ENCODE results near the gene NF2. TPM values are rescaled to one million over a fixed set of nuclear protein-coding genes. Genes with fewer than 3 reads are reported as not detected.

Gene NF2
- total RNA-seq, 1 donor from 2014 or later, result 37.3 TPM

- DNase-seq (ENCODE audit: low spot score in 2 of 2), result no peak
- H3K9me3 ChIP-seq, result no peaks in the 10 kb centered on the region
- TF ChIP-seq CTCF (IDR thresholded peaks at IDR 0.05), result no peak
- H3K36me3 ChIP-seq, result no peaks in the 10 kb centered on the region
- H3K27ac ChIP-seq, result no peak overlapping the region
- H3K4me1 ChIP-seq, result peaks cover 0 to 5% of the 10 kb centered on the region in 2 donors
- intact Hi-C loops (cut with DNase I), result no loop called here
- H3K27me3 ChIP-seq, result peaks cover 16% of the 10 kb centered on the region
- H3K4me3 ChIP-seq, result no peak overlapping the region
Observed at GRCh38 chr22:29717789-29718188, 114.4 kb downstream of the NF2 start.

- H3K27ac ChIP-seq, result no peak overlapping the region
- no peaks in the 10 kb centered on the region for H3K9me3 ChIP-seq
- intact Hi-C loops (cut with DNase I), result no loop called here
- peak overlapping the region in 1 of 2 donors; percentile 26 for H3K4me3 ChIP-seq
- no peak for TF ChIP-seq CTCF (IDR thresholded peaks at IDR 0.05)
- peaks cover 14% of the 10 kb centered on the region for H3K27me3 ChIP-seq
- H3K36me3 ChIP-seq, result no peaks in the 10 kb centered on the region
- H3K4me1 ChIP-seq, result peaks cover 0 to 5% of the 10 kb centered on the region in 2 donors
- DNase-seq (ENCODE audit: low spot score in 2 of 2), result no peak
Observed at GRCh38 chr22:29718949-29719898, 115.8 kb downstream of the NF2 start.

- H3K36me3 ChIP-seq, result no peaks in the 10 kb centered on the region
- no peaks in the 10 kb centered on the region for H3K9me3 ChIP-seq
- H3K4me1 ChIP-seq, result peaks cover 0 to 5% of the 10 kb centered on the region in 2 donors
- TF ChIP-seq CTCF (IDR thresholded peaks at IDR 0.05), result no peak
- H3K27ac ChIP-seq, result no peak within 1 kb of the TSS
- no peak for DNase-seq (ENCODE audit: low spot score in 2 of 2)
- intact Hi-C loops (cut with DNase I), result no loop called here
- H3K4me3 ChIP-seq, result peak within 1 kb of the TSS; percentile 42 to 43
- peaks cover 14% of the 10 kb centered on the region for H3K27me3 ChIP-seq
Observed at GRCh38 chr22:29719899-29720645, 116.6 kb downstream of the NF2 start, which contains the start of gene CABP7. TSS of gene CABP7 (plus strand) at chr22:29720003. CDS start at chr22:29720425, 422 bp downstream.

- Histone ChIP-seq H3K27ac (no peak overlapping the region), H3K9me3 (no peaks in the 10 kb centered on the region), H3K4me1 (peaks cover 0 to 5% of the 10 kb centered on the region in 2 donors), H3K36me3 (no peaks in the 10 kb centered on the region), H3K27me3 (peaks cover 14% of the 10 kb centered on the region), H3K4me3 (peak overlapping the region; percentile 42 to 43)
- DNase-seq (ENCODE audit: low spot score in 2 of 2), result no peak
- intact Hi-C loops (cut with DNase I), result no loop called here
- no peak for TF ChIP-seq CTCF (IDR thresholded peaks at IDR 0.05)
Observed at GRCh38 chr22:29720811-29721323, 117.4 kb downstream of the NF2 start.

- no peak for TF ChIP-seq CTCF (IDR thresholded peaks at IDR 0.05)
- DNase-seq (ENCODE audit: low spot score in 2 of 2), result no peak
- Histone ChIP-seq H3K4me3 (no peak overlapping the region), H3K4me1 (peaks cover 0 to 5% of the 10 kb centered on the region in 2 donors), H3K36me3 (no peaks in the 10 kb centered on the region), H3K9me3 (no peaks in the 10 kb centered on the region), H3K27me3 (peaks cover 14% of the 10 kb centered on the region), H3K27ac (no peak overlapping the region)
- intact Hi-C loops (cut with DNase I), result no loop called here
Observed at GRCh38 chr22:29722151-29722550, 118.7 kb downstream of the NF2 start.

Data from ascending aorta (tissue), 2 donors.